PC-3 (cell line): Measurements from ENCODE around the gene LRRC10B. TPM values are rescaled to one million over a fixed set of nuclear protein-coding genes. Genes with fewer than 3 reads are reported as not detected.

Experiments used
- ATAC-seq: fragments of 200-7000 bp; cut with Tn5 transposase; 2 replicates; pipeline ENCODE4 v1.9.1; 2020; ENCODE audit warnings: mild to moderate bottlenecking, moderate library complexity
- BruUV-seq: library from RNA; stranded (reverse); fragments of 400-500 nt; replicated peaks from 2 replicates; lab custom pipeline; 2021; lab: Mats Ljungman, UMichigan
- CTCF ChIA-PET: fragments of 300-600 bp; sonication (Branson Sonifier 250); formaldehyde crosslinking; loops from one replicate; lab custom pipeline; 2022; ENCODE audit warnings: antibody characterized with exemption; lab: Charles Lee
- POLR2A ChIA-PET: fragments of 300-600 bp; sonication (Branson Sonifier 250); formaldehyde crosslinking; loops from one replicate; lab custom pipeline; 2022; ENCODE audit warnings: antibody characterized with exemption; ENCODE audit not compliant: unreplicated experiment; lab: Charles Lee
- DNase-seq: peaks from one replicate; pipeline ENCODE4 v3.0.0-alpha.2; 2015
- H2AFZ ChIP-seq: fragments of 300-600 bp; sonication (generic); 2 replicates; pipeline ENCODE4 v1.6.0; 2016; ENCODE audit warnings: antibody characterized with exemption, low read length
- H3F3A ChIP-seq: fragments of 300-600 bp; sonication (generic); one replicate; pipeline ENCODE4 v1.6.0; 2017; ENCODE audit warnings: antibody characterized with exemption, low read length, control low read depth, mild to moderate bottlenecking; ENCODE audit not compliant: unreplicated experiment
- H3K27ac ChIP-seq: fragments of 300-600 bp; sonication (generic); 2 replicates; pipeline ENCODE4 v1.5.1; 2016; ENCODE audit warnings: mild to moderate bottlenecking, low read length
- H3K27me3 ChIP-seq: fragments of 300-600 bp; sonication (generic); 2 replicates; pipeline ENCODE4 v1.6.1; 2016; ENCODE audit warnings: low read length, mixed read lengths
- H3K36me3 ChIP-seq: fragments of 300-600 bp; sonication (generic); 2 replicates; pipeline ENCODE4 v1.6.1; 2016; ENCODE audit warnings: low read depth, mixed run types, low read length, mixed read lengths
- H3K4me1 ChIP-seq: fragments of 300-600 bp; sonication (generic); 2 replicates; pipeline ENCODE4 v1.5.1; 2016; ENCODE audit warnings: low read length; ENCODE audit not compliant: insufficient read depth
- H3K4me2 ChIP-seq: fragments of 300-600 bp; sonication (generic); 2 replicates; pipeline ENCODE4 v1.6.0; 2016; ENCODE audit warnings: low read length
- H3K4me3 ChIP-seq: fragments of 300-600 bp; sonication (generic); 2 replicates; pipeline ENCODE4 v1.5.1; 2016; ENCODE audit warnings: mild to moderate bottlenecking, low read length, mixed read lengths
- H3K79me2 ChIP-seq: fragments of 300-600 bp; sonication (generic); 2 replicates; pipeline ENCODE4 v1.6.1; 2017; ENCODE audit warnings: low read length, mixed read lengths
- H3K9ac ChIP-seq: fragments of 300-600 bp; sonication (generic); 2 replicates; pipeline ENCODE4 v1.6.0; 2016; ENCODE audit warnings: mild to moderate bottlenecking, low read length
- H3K9me2 ChIP-seq: fragments of 300-600 bp; sonication (generic); replicated peaks from 2 replicates; pipeline ENCODE4 v1.6.1; 2016; ENCODE audit warnings: mixed run types, low read length, mixed read lengths
- H3K9me3 ChIP-seq: fragments of 300-600 bp; sonication (generic); 2 replicates; pipeline ENCODE4 v1.6.1; 2016; ENCODE audit warnings: low read length, mixed read lengths
- H4K20me1 ChIP-seq: fragments of 300-600 bp; sonication (generic); 2 replicates; pipeline ENCODE4 v1.6.1; 2016; ENCODE audit warnings: low read length, mixed read lengths
- CTCF ChIP-seq: fragments of 300-600 bp; sonication (generic); conservative IDR thresholded peaks from 2 replicates; pipeline ENCODE4 v1.5.1; 2017; ENCODE audit warnings: antibody characterized with exemption, low read depth, mild to moderate bottlenecking, low read length
- EZH2 ChIP-seq: fragments of 300-600 bp; sonication (generic); IDR thresholded peaks from one replicate; pipeline ENCODE4 v1.6.1; 2017; ENCODE audit warnings: antibody characterized with exemption, mild to moderate bottlenecking, low read length; ENCODE audit not compliant: unreplicated experiment
- EZH2phosphoT487 ChIP-seq: fragments of 300-600 bp; sonication (generic); IDR thresholded peaks from 2 replicates; pipeline ENCODE4 v1.6.1; 2018; ENCODE audit warnings: mild to moderate bottlenecking, antibody characterized with exemption, low read length, borderline replicate concordance
- intact Hi-C: fragments of 100-400 bp; cut with micrococcal nuclease; formaldehyde crosslinking; loops from 2 replicates; pipeline ENCODE4 v1.9.0; 2023
- total RNA-seq: library from RNA; depleted of rRNA; stranded (reverse); fragments of >200 nt; gene quantifications from 2 replicates; pipeline ENCODE4 v1.2.3, GENCODE V29; 2014

Gene LRRC10B
- total RNA-seq, 1 experiment from 2014 or later, result 0.55 TPM

DNA sequence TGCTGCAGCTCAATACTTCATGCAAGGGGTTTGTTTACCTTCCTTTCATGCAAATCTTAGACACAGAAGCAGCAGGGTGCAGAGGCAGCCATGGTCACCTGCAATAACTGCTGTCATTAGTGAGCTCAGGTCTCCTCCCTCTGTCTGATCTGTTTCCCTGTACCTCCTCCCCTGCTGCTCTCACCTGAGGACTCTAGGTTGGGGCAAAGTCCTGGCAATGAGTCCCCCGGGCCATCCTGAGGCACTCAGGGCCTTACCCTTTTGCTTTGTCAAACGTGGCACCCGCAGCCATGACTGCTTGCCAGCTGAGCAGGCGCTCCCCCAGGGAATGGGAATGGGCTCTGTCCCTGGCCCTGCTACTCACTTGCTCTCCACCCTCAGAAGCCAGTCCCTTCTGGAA, 3.9 kb downstream of the LRRC10B start:
- H3K9me2 ChIP-seq, result no peaks in the 10 kb centered on the region
- POLR2A ChIA-PET, result no interaction called here
- intact Hi-C loops, result no loop called here
- no peaks in the 10 kb centered on the region for H3K79me2 ChIP-seq
- no peak overlapping the region for H3K9ac ChIP-seq
- peaks cover 16% of the 10 kb centered on the region for H3K27me3 ChIP-seq
- CTCF ChIA-PET, result interaction anchor here (0.6 kb wide), 1 partner anchor 117 kb away, joined by 3 read pairs; no protein-coding TSS in a partner anchor
- BruUV-seq, result no TSS peak
- H3K36me3 ChIP-seq, result no peaks in the 10 kb centered on the region
- H4K20me1 ChIP-seq, result no peaks in the 10 kb centered on the region
- H3K9me3 ChIP-seq, result no peaks in the 10 kb centered on the region
- H3K4me2 ChIP-seq, result no peak overlapping the region
- H3K27ac ChIP-seq, result no peak overlapping the region
- H3K4me1 ChIP-seq, result peaks cover 15% of the 10 kb centered on the region
- no peak for TF ChIP-seq CTCF
- TF ChIP-seq EZH2, result no peak
- TF ChIP-seq EZH2phosphoT487, result no peak
- DNase-seq (no peak), ATAC-seq (no peak)
- no peak overlapping the region for H2AFZ ChIP-seq
- H3F3A ChIP-seq, result no peaks in the 10 kb centered on the region
- no peak overlapping the region for H3K4me3 ChIP-seq

GRCh38 chr11:61513143-61513765, 4.7 kb downstream of the LRRC10B start:
- Histone ChIP-seq H3K9ac (no peak overlapping the region), H3K79me2 (no peaks in the 10 kb centered on the region), H3K9me3 (no peaks in the 10 kb centered on the region), H3K4me3 (no peak overlapping the region), H3K36me3 (no peaks in the 10 kb centered on the region), H4K20me1 (no peaks in the 10 kb centered on the region), H3K9me2 (no peaks in the 10 kb centered on the region), H2AFZ (no peak overlapping the region), H3F3A (no peaks in the 10 kb centered on the region), H3K4me1 (peaks cover 15% of the 10 kb centered on the region), H3K27ac (no peak overlapping the region), H3K4me2 (peak overlapping the region; percentile 18; the same call in 1 of the 2 replicates), H3K27me3 (peaks cover 7% of the 10 kb centered on the region)
- POLR2A ChIA-PET, result no interaction called here
- CTCF ChIA-PET, result interaction anchor here (0.5 kb wide), 1 partner anchor 67 kb away, joined by 3 read pairs; no protein-coding TSS in a partner anchor
- DNase-seq, result peak; percentile 60
- no TSS peak for BruUV-seq
- ATAC-seq, result peak; percentile 10
- TF ChIP-seq EZH2 (no peak), EZH2phosphoT487 (no peak), CTCF (no peak)
- intact Hi-C loops, result no loop called here
